ENCODE data around the gene PHF2. TPM values are rescaled to one million over a fixed set of nuclear protein-coding genes. Genes with fewer than 3 reads are reported as not detected.

PHF2 gene
- total RNA-seq, 1 experiment from 2014 or later = 10.3 TPM

DNA sequence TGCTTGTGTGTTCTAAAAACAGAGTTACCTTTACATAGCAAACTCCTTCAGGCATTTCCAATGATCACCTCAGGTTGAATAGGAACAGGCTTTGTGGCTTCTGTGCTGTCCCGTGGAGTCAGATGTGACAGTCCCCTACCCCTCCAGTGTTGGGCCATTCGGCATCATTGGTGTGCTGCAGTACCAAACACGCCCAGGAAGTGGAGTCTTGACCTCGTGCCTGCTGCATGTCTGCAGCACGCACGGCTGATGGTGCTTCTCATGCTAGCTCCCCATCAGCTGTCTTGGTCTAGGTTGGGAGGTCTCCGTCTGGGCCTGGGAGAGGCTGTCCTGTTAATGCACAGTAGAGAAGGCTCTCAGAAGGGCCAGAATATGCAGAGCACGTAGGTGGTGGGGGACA lies 42.5 kb upstream of the PHF2 start:
- H3K4me1 ChIP-seq = no peaks in the 10 kb centered on the region
- TF ChIP-seq, protein P1, sequence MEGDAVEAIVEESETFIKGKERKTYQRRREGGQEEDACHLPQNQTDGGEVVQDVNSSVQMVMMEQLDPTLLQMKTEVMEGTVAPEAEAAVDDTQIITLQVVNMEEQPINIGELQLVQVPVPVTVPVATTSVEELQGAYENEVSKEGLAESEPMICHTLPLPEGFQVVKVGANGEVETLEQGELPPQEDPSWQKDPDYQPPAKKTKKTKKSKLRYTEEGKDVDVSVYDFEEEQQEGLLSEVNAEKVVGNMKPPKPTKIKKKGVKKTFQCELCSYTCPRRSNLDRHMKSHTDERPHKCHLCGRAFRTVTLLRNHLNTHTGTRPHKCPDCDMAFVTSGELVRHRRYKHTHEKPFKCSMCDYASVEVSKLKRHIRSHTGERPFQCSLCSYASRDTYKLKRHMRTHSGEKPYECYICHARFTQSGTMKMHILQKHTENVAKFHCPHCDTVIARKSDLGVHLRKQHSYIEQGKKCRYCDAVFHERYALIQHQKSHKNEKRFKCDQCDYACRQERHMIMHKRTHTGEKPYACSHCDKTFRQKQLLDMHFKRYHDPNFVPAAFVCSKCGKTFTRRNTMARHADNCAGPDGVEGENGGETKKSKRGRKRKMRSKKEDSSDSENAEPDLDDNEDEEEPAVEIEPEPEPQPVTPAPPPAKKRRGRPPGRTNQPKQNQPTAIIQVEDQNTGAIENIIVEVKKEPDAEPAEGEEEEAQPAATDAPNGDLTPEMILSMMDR (IDR thresholded peaks at IDR 0.05; ENCODE audit: insufficient read depth in 1 of 2, low read depth in 1 of 2, low read length in 1 of 2, severe bottlenecking in 1 of 2, unreplicated experiment in 1 of 2) = no peak
- no peaks in the 10 kb centered on the region for H3K27me3 ChIP-seq (replicated peaks; ENCODE audit: control insufficient read depth, insufficient read depth, low read length)
- Mint-ChIP-seq H3K36me3 (ENCODE audit: insufficient read depth, unreplicated experiment) (peaks cover 25% of the 10 kb centered on the region), H3K27me3 (ENCODE audit: insufficient read depth, unreplicated experiment) (no peaks in the 10 kb centered on the region), H3K4me3 (ENCODE audit: unreplicated experiment) (no peak overlapping the region), H3K4me1 (ENCODE audit: low read depth, unreplicated experiment) (no peaks in the 10 kb centered on the region), H3K27ac (ENCODE audit: unreplicated experiment) (no peak overlapping the region), H3K9me3 (ENCODE audit: unreplicated experiment) (no peaks in the 10 kb centered on the region)
- no peaks in the 10 kb centered on the region for H3K9me3 ChIP-seq
- POLR2A ChIA-PET = no interaction called here
- BruUV-seq (replicated peaks) = no TSS peak
- intact Hi-C loops (cut with micrococcal nuclease; ENCODE audit: unreplicated experiment) = no loop called here
- no peak overlapping the region for H3K4me3 ChIP-seq (ENCODE audit: low read depth, low read length)
- DNase-seq = no peak
- CTCF ChIA-PET = no interaction called here
- H3K36me3 ChIP-seq (ENCODE audit: control insufficient read depth, insufficient read depth, low read length) = no peaks in the 10 kb centered on the region

DNA sequence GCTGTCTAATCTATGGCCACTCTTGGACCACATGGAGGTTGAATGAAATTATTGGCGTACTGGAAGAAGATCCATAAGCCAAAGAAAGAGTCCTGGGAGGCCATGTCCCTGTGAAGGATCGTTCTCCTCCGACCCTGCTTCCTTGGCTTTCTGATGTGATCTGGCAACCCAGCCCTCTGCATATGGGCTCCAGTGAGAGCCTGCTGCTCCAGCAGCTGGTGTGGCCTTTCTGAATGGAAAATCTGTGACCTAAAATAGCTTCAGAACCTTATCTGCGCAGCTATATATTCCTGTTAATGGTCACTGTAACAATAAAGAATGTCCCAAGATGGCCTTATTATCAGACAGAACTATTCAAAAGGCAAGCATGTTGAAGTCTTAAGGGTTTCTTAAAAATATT lies 40.2 kb upstream of the PHF2 start:
- Histone ChIP-seq H3K9me3 (no peaks in the 10 kb centered on the region), H3K4me3 (ENCODE audit: low read depth, low read length) (no peak overlapping the region), H3K4me1 (no peaks in the 10 kb centered on the region), H3K36me3 (ENCODE audit: control insufficient read depth, insufficient read depth, low read length) (no peaks in the 10 kb centered on the region), H3K27me3 (replicated peaks; ENCODE audit: control insufficient read depth, insufficient read depth, low read length) (no peaks in the 10 kb centered on the region)
- Mint-ChIP-seq H3K36me3 (ENCODE audit: insufficient read depth, unreplicated experiment) (peaks cover 31% of the 10 kb centered on the region), H3K4me1 (ENCODE audit: low read depth, unreplicated experiment) (no peaks in the 10 kb centered on the region), H3K27me3 (ENCODE audit: insufficient read depth, unreplicated experiment) (no peaks in the 10 kb centered on the region), H3K9me3 (ENCODE audit: unreplicated experiment) (no peaks in the 10 kb centered on the region), H3K4me3 (ENCODE audit: unreplicated experiment) (no peak overlapping the region), H3K27ac (ENCODE audit: unreplicated experiment) (no peak overlapping the region)
- POLR2A ChIA-PET = no interaction called here
- no TSS peak for BruUV-seq (replicated peaks)
- DNase-seq = no peak
- TF ChIP-seq, protein P1 (IDR thresholded peaks at IDR 0.05; ENCODE audit: insufficient read depth in 1 of 2, low read depth in 1 of 2, low read length in 1 of 2, severe bottlenecking in 1 of 2, unreplicated experiment in 1 of 2) = no peak
- intact Hi-C loops (cut with micrococcal nuclease; ENCODE audit: unreplicated experiment) = no loop called here
- CTCF ChIA-PET = no interaction called here

DNA sequence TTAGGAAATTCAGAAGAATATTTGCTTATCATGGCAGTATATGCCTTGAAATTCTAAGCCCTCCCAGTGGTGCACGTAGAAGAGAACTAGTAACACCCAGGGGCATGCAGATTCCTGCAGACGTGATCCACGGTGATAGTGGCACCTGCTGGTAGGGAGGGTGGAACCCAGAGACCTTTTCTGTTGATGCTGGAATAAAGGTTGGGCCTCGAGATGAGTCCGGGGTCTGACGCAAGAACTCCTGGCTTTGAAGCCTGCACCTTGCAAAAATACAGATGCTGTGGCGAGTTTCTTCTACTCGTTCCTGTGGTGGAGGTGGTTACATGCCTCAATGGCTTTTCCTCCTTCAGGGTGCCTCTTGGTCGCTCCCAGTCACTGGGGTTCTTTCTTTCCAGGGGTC lies 39.5 kb upstream of the PHF2 start:
- Mint-ChIP-seq H3K9me3 (ENCODE audit: unreplicated experiment) (no peaks in the 10 kb centered on the region), H3K4me1 (ENCODE audit: low read depth, unreplicated experiment) (no peaks in the 10 kb centered on the region), H3K27ac (ENCODE audit: unreplicated experiment) (no peak overlapping the region), H3K27me3 (ENCODE audit: insufficient read depth, unreplicated experiment) (no peaks in the 10 kb centered on the region), H3K4me3 (ENCODE audit: unreplicated experiment) (no peak overlapping the region), H3K36me3 (ENCODE audit: insufficient read depth, unreplicated experiment) (peaks cover 31% of the 10 kb centered on the region)
- Histone ChIP-seq H3K36me3 (ENCODE audit: control insufficient read depth, insufficient read depth, low read length) (no peaks in the 10 kb centered on the region), H3K4me3 (ENCODE audit: low read depth, low read length) (no peak overlapping the region), H3K27me3 (replicated peaks; ENCODE audit: control insufficient read depth, insufficient read depth, low read length) (no peaks in the 10 kb centered on the region), H3K9me3 (no peaks in the 10 kb centered on the region), H3K4me1 (no peaks in the 10 kb centered on the region)
- CTCF ChIA-PET = no interaction called here
- BruUV-seq (replicated peaks) = no TSS peak
- POLR2A ChIA-PET = no interaction called here
- peak in 1 of 2 experiments; percentile 2 for DNase-seq
- intact Hi-C loops (cut with micrococcal nuclease; ENCODE audit: unreplicated experiment) = no loop called here
- TF ChIP-seq, protein P1 (IDR thresholded peaks at IDR 0.05; ENCODE audit: insufficient read depth in 1 of 2, low read depth in 1 of 2, low read length in 1 of 2, severe bottlenecking in 1 of 2, unreplicated experiment in 1 of 2) = no peak
